ENCODE data around the gene MTCL1.

- TF ChIP-seq SUZ12 (IDR thresholded peaks at IDR 0.05) (no peak), FOXM1 (IDR thresholded peaks at IDR 0.05; ENCODE audit: borderline replicate concordance) (no peak), NFRKB (IDR thresholded peaks at IDR 0.05) (no peak), BHLHE40 (IDR thresholded peaks at IDR 0.05; ENCODE audit: borderline replicate concordance) (no peak), FOXA1 (IDR thresholded peaks at IDR 0.05) (no peak)
Measured at GRCh38 chr18:8689517-8689916, 15.8 kb upstream of the MTCL1 start.
